GM12875 (cell line): ENCODE measurements around the gene PDCD1LG2.

Experiments
- H3K4me3 ChIP-seq: one replicate; pipeline ENCODE4 v1.5.1; 2011; ENCODE audit warnings: low read depth, low read length, control low read depth
- TF ChIP-seq, protein P1 (sequence below): IDR thresholded peaks from 2 replicates; pipeline ENCODE4 v1.5.1; 2011; ENCODE audit warnings: low read depth, mild to moderate bottlenecking, control low read depth, inconsistent platforms, low read length, moderate library complexity, borderline replicate concordance; ENCODE audit not compliant: insufficient read depth

Gene PDCD1LG2

DNA sequence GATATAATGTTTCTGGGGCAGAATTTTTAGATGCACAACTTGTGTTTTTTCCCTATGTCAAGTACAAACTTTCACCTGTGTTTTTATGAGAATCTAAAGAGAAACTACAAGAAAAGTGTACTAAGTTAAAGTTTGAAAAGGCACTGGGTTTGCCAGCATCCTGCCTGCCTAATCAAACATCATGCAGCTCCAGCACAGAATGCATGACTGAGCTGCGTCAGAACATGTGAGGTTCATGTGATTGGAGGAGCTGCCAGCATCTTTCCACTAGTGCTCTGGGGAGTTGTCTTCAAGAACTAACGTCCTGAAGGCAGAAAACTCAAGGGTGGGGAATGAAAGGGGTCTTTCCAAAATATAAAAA, 72.5 kb downstream of the PDCD1LG2 start:
- TF ChIP-seq, protein P1, sequence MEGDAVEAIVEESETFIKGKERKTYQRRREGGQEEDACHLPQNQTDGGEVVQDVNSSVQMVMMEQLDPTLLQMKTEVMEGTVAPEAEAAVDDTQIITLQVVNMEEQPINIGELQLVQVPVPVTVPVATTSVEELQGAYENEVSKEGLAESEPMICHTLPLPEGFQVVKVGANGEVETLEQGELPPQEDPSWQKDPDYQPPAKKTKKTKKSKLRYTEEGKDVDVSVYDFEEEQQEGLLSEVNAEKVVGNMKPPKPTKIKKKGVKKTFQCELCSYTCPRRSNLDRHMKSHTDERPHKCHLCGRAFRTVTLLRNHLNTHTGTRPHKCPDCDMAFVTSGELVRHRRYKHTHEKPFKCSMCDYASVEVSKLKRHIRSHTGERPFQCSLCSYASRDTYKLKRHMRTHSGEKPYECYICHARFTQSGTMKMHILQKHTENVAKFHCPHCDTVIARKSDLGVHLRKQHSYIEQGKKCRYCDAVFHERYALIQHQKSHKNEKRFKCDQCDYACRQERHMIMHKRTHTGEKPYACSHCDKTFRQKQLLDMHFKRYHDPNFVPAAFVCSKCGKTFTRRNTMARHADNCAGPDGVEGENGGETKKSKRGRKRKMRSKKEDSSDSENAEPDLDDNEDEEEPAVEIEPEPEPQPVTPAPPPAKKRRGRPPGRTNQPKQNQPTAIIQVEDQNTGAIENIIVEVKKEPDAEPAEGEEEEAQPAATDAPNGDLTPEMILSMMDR, result no peak
- no peak overlapping the region for H3K4me3 ChIP-seq

DNA sequence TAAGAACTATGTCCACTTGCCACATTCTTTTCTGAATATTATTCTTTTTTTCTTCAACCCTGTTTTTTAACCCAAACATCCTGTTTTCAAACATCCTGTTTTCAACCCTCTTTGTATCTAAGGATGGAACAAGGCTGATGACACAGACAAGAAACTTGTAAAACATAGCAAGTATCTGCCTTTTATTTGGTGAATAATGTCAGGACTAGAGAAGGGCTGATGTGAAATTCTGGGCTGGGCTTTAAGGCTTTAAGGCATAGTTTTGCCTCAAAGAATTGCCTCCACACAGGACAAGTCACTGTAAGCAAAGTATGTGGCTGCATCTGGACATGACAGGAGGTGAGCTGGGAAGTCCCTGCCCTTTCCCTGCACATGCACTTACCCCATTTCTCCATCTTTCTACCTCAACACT, 76.1 kb downstream of the PDCD1LG2 start:
- no peak overlapping the region for H3K4me3 ChIP-seq
- TF ChIP-seq, protein P1, result no peak

DNA sequence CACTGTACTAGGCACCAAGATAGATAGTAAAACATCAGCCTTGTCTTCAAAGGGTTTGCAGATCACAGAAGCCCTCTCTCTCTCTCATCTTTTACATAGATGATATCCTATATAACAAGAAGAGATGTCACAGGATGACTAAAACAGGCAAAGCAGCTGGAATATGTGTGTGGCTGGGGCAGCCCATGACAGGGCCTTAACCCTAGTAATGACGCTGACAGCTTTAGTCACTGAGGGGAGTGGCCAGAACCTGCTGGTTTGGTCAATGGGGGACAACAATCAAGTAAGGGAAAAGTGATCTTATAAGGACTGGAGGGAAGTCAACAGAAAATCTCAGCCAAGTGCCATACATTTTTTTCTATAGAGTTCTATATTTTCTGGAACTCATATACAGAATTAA, 76.7 kb downstream of the PDCD1LG2 start:
- H3K4me3 ChIP-seq, result no peak overlapping the region
- TF ChIP-seq, protein P1, result no peak

DNA sequence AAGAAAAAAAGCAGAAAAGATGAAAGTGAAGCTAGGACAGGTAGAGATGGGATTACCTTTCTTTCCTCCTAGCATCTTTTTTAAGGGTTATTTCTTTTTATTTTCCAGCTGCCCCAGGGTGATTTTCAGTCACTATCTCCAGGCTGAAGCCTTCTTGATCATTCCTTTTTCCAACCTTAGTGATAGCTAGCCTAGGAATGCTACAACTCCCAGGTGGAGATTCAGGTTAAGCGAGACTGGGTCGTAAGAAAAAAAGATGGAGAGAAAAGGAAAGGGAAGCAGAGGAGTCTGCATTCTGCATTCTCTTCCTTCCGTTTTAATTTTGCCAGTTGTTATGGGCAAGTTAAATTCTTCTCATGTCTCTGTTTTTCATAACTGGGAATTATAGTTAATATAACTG, 81.9 kb downstream of the PDCD1LG2 start:
- TF ChIP-seq, protein P1, result no peak
- H3K4me3 ChIP-seq, result no peak overlapping the region

DNA sequence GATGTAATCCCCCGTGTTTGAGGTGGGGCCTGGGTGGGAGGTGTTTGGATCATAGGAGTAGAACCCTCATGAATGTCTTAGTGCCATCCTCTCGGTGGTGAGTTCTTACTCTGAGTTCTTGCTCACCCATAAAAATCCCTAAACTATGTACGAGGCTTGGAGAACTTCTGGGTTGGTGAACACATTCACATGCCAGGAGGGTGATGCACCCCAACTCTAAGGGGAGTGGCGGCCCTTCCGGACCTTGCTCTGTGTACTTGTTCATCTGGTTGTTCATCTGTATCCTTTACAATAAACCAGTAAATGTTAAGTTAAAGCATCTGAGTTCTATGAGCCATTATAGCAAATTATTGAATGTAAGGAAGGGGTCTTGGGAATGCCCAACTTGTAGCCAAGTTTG, 82.6 kb downstream of the PDCD1LG2 start:
- TF ChIP-seq, protein P1, result no peak
- H3K4me3 ChIP-seq, result no peak overlapping the region

DNA sequence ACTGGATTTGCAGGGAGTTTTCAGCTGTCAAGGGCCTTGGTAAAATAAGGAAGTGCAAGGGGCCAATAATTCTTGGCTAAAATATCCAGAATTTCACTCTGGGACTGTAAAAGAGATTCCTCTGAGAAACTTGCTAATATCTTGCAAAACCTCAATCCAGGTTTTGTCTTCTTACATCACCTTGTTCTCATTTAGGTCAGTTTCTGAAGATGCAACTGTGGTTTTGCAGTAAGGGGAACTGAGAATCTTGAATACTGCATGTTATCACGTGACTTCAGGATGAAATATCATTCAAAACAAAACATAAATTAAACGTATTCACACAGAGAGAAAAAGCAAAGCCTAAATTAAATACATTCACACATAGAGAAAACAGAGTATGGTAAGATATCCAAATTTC, 83.6 kb downstream of the PDCD1LG2 start:
- H3K4me3 ChIP-seq, result no peak overlapping the region
- TF ChIP-seq, protein P1, result no peak

DNA sequence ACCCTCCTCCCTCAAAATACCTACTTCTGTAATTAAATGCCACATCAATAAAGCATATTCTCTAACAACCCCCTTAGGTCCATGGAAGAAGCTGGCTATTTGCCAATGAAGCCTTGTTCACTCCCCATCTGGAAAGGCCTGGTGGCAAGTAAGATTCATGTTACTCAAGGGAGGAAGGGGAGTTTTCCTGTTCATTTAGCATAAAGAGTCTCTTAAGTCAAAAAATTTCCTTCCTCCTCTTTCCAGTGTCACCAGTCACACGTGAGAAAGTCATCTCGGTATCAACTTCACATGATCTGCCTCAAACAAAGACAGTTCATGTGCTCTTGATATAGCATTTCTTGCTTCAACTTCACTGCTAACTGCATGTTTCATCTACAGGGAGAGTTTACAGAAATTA, 85.8 kb downstream of the PDCD1LG2 start:
- TF ChIP-seq, protein P1, result no peak
- no peak overlapping the region for H3K4me3 ChIP-seq
